Endothelial cell of umbilical vein (primary cell): ENCODE data around the gene B3GALT5.

Source experiments
- CTCF ChIP-seq, 2 donors: IDR thresholded peaks; 1 replicate in 1 of 2; 2 replicates in 1 of 2; pipeline ENCODE4 v1.5.1; 2011; ENCODE audit warnings: low read length in 2 of 2, mild to moderate bottlenecking in 2 of 2, moderate library complexity in 2 of 2, control low read depth in 1 of 2, inconsistent platforms in 1 of 2, low read depth in 1 of 2; ENCODE audit not compliant: insufficient read depth in 1 of 2; ENCODE audit errors: extremely low read depth in 1 of 2
- EZH2 ChIP-seq: IDR thresholded peaks from 2 replicates; pipeline ENCODE4 v1.6.1; 2012; ENCODE audit warnings: borderline replicate concordance, low read depth, mild to moderate bottlenecking, moderate library complexity, low read length, inconsistent platforms; ENCODE audit not compliant: severe bottlenecking
- FOS ChIP-seq: IDR thresholded peaks from 2 replicates; pipeline ENCODE4 v1.6.1; 2011; ENCODE audit warnings: mild to moderate bottlenecking, low read length, moderate library complexity, borderline replicate concordance; ENCODE audit not compliant: insufficient read depth
- JUN ChIP-seq: IDR thresholded peaks from 2 replicates; pipeline ENCODE4 v1.6.1; 2011; ENCODE audit warnings: borderline replicate concordance, low read depth; ENCODE audit not compliant: insufficient read length, insufficient read depth
- MAX ChIP-seq: IDR thresholded peaks from 2 replicates; pipeline ENCODE4 v1.6.1; 2011; ENCODE audit not compliant: insufficient read depth, insufficient read length
- MYC ChIP-seq: IDR thresholded peaks from one replicate; pipeline ENCODE4 v1.6.1; 2011; ENCODE audit warnings: mild to moderate bottlenecking, low read depth, low read length
- POLR2A ChIP-seq: IDR thresholded peaks from 2 replicates; pipeline ENCODE4 v1.6.1; 2012; ENCODE audit warnings: low read depth, mild to moderate bottlenecking, control low read depth, low read length
- POLR2AphosphoS5 ChIP-seq: IDR thresholded peaks from 2 replicates; pipeline ENCODE4 v1.6.1; 2012; ENCODE audit warnings: low read depth, mild to moderate bottlenecking, control low read depth, low read length, moderate library complexity; ENCODE audit not compliant: insufficient read depth

- TF ChIP-seq POLR2A, result no peak
- no peak for TF ChIP-seq CTCF (IDR thresholded peaks at IDR 0.05; ENCODE audit: extremely low read depth in 1 of 2, insufficient read depth in 1 of 2, low read depth in 1 of 2, low read length in 2 of 2)
- no peak for TF ChIP-seq EZH2
- no peak for TF ChIP-seq POLR2AphosphoS5
- no peak for TF ChIP-seq MYC
- TF ChIP-seq JUN, result no peak
- TF ChIP-seq FOS, result no peak
- no peak for TF ChIP-seq MAX
Observed at GRCh38 chr21:39576518-39577128, 36.1 kb upstream of the B3GALT5 start.
